Stimulated activated CD4-positive, alpha-beta T cell treated with anti-CD3 and anti-CD28 coated beads, Interleukin-1b, Interleukin-23, amount 100 ng/mL, for 48 hours (primary cell): ENCODE measurements around the gene SUSD5.
"Not testable (repeated sequence)": the region's sequence is repeated elsewhere in the genome, so short reads cannot be mapped to it uniquely, and the experiment has no call there.

Source experiments
- DNase-seq: peaks from one replicate; pipeline ENCODE4 v3.0.0-alpha.2; 2020

SUSD5 gene

GRCh38 chr3:33111581-33111980 lies 107.0 kb downstream of the SUSD5 start:
- DNase-seq = no peak

- DNase-seq = not testable (repeated sequence)
Measured at GRCh38 chr3:33106854-33107253, 111.8 kb downstream of the SUSD5 start.

- DNase-seq = no peak
Measured at GRCh38 chr3:33105341-33105948, 113.2 kb downstream of the SUSD5 start.

GRCh38 chr3:33104803-33105202 lies 113.8 kb downstream of the SUSD5 start:
- no peak for DNase-seq

GRCh38 chr3:33103480-33103879 lies 115.1 kb downstream of the SUSD5 start:
- no peak for DNase-seq

- DNase-seq = no peak
Measured at GRCh38 chr3:33103034-33103433, 115.6 kb downstream of the SUSD5 start.

- DNase-seq = no peak
Measured at GRCh38 chr3:33100229-33100628, 118.4 kb downstream of the SUSD5 start.
